Urinary bladder (tissue), 4 donors: Measurements from ENCODE around the gene TNIP1. TPM values are rescaled to one million over a fixed set of nuclear protein-coding genes. Genes with fewer than 3 reads are reported as not detected.
A peak's percentile ranks its signal among the peaks of the same experiment; 100 is the strongest.

Experiments used
- DNase-seq: peaks from one replicate; pipeline ENCODE4 v3.0.0-alpha.2; 2015; ENCODE audit errors: extremely low spot score
- H3K27ac ChIP-seq: one replicate; pipeline ENCODE4 v1.5.1; 2013; ENCODE audit warnings: low read depth, mild to moderate bottlenecking, moderate library complexity
- H3K36me3 ChIP-seq: one replicate; pipeline ENCODE4 v1.6.1; 2013; ENCODE audit warnings: mild to moderate bottlenecking, moderate library complexity; ENCODE audit not compliant: insufficient read depth
- H3K4me1 ChIP-seq: one replicate; pipeline ENCODE4 v1.6.1; 2013; ENCODE audit warnings: mild to moderate bottlenecking, moderate library complexity; ENCODE audit not compliant: insufficient read depth
- H3K4me3 ChIP-seq: one replicate; pipeline ENCODE4 v1.5.1; 2013; ENCODE audit warnings: low read depth, low read length
- WGBS: extraction: QIAGEN DNeasy Blood & Tissue Kit; methylation state at CpG from one replicate; pipeline ENCODE4 v1.1.7; 2013; 5-methylcytosine and 5-hydroxymethylcytosine counted together
- polyA plus RNA-seq: library from polyadenylated mRNA; stranded (reverse); fragments of 200-250 nt; gene quantifications from one replicate; pipeline ENCODE4 v1.2.3, GENCODE V29; 2013
- total RNA-seq: library from RNA; depleted of rRNA; stranded (reverse); fragments of >200 nt; gene quantifications from one replicate; pipeline ENCODE4 v1.2.3, GENCODE V29; 2014
- donor health status: healthy with polysubstance abuse.
- donor health status: healthy.

Gene TNIP1
- total and polyA plus RNA-seq, 2 donors: 32.4 to 69.3 TPM

DNA sequence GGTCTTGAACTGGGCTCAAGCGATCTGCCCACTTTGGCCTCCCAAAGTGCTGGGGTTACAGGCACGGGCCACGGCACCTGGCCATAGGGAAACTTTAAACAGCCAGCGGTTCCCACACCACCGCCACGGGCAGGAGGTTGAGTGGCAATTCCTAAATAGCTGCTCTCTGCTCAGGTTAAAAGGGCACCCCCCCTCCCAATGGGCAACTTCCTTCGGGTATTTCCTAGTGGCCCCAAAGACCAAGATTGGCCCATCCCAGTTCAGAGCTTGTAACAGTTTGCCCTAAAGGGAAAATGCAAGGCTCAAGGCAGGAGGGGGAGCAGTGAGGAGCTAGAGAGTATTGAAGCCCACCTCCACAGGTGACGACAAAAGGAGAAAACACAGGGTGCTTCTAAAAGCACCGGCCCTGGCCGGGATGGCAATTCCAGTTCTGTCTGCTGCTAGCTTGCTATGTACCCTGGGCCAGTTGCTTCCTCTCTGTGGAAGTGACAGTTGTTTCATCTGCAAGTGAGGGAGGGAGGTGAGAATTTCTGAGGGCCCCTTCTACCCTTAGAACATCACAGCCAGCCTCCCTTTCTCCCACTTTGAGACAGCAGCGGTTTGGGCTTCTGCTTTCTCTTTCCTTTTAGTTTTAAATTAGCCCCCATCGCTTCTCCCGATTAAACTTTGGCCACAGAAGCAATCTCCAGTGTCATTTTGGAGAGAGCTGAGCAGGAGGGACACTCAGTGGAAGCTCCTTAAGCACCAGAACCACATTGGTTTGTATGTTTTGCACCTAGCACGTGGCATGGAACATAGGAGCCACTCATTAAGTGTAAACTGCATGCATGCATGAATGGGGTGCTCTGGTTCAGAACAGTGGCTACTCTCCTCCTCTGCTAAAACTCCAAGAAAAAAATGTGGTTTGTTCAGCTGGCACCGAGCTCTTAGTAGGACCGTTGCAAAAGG, 17.3 kb upstream of the TNIP1 start:
- no peak for DNase-seq
- 72% methylated on average over 16 of the region's 16 CpGs for WGBS
- Histone ChIP-seq H3K4me1 (no peaks in the 10 kb centered on the region), H3K36me3 (no peaks in the 10 kb centered on the region), H3K27ac (no peak overlapping the region), H3K4me3 (no peak overlapping the region)

DNA sequence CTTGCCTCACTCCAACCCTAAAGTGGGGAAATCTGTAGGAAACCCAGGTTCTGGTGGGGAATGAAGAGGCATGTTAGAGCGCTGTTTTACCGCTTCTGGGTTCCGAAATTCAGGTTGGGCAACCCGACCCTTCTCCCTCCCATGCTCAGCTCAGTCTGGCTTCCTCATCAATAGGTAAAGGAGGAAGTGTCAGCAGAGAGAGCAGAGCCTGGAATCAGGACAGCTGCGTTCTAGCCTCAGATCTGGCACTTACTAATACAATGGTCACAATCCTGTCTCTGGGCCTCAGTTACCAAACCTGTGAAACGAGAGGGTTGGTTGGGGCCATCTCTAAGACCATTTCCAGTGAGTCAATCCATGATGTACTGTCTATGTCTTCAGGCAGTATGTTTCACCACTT, 16.2 kb upstream of the TNIP1 start:
- no peak for DNase-seq
- no peaks in the 10 kb centered on the region for H3K4me1 ChIP-seq
- 86% methylated on average over 6 of the region's 6 CpGs for WGBS

DNA sequence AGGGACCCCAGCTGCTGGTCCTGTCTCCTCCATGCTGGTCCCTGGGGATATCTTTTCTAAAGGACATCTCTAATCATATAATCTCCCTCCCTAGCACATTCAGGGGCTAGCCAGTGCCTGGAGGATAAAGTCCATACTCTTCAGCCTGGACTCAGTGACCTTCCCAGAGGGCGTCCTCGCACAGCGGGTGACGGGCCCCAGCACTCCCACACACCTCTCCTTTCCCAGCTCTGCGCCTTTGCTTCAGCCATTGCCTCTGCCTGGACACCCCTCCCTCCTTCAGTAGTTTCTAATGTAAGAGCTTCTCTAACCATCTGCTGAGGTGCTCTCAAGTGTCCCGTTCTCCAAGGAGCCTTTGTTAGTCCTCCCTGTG, 15.2 kb upstream of the TNIP1 start:
- DNase-seq: no peak
- WGBS: 77% methylated on average over 6 of the region's 6 CpGs
- no peak overlapping the region for H3K4me3 ChIP-seq
- H3K4me1 ChIP-seq: no peaks in the 10 kb centered on the region
- no peaks in the 10 kb centered on the region for H3K36me3 ChIP-seq
- no peak overlapping the region for H3K27ac ChIP-seq

More for the DNA sequence above, 16.2 kb upstream of the TNIP1 start:
- H3K36me3 ChIP-seq: no peaks in the 10 kb centered on the region
- no peak overlapping the region for H3K4me3 ChIP-seq
- no peak overlapping the region for H3K27ac ChIP-seq

DNA sequence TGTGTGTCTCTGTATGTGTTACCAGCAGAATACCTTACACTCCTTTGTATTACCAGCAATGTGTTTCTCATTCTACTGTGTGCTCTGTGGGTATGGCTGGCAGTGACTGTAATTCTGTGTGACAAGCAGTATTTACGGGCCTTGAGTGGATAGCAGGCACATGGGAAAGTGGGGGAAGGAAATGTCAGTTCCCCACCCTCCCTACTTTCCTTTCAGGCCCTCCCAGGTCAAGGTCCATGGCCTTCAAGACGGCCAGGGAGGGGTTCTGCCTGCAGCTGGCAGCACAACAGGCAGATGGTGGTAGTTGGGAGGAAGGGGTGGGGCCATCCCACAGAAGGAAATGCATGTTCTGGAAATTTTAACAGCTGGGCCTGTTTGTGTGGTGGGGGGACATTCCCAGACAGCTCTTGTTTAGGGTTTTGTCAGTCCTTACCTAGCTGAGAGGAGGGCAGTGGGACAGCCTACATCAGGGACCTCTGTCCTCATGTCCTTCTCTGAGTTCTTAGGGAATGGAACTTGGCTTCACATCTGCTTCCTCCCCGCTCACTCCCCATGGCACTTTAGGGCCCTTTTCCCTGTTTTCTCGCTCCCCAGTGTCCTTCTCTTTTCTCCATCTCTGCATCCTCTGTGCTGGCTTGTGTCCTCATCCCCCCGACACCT, 14.6 kb upstream of the TNIP1 start:
- no peak overlapping the region for H3K4me3 ChIP-seq
- no peak overlapping the region for H3K27ac ChIP-seq
- H3K4me1 ChIP-seq: no peaks in the 10 kb centered on the region
- WGBS: 46% methylated on average over 5 of the region's 5 CpGs
- no peaks in the 10 kb centered on the region for H3K36me3 ChIP-seq
- no peak for DNase-seq

DNA sequence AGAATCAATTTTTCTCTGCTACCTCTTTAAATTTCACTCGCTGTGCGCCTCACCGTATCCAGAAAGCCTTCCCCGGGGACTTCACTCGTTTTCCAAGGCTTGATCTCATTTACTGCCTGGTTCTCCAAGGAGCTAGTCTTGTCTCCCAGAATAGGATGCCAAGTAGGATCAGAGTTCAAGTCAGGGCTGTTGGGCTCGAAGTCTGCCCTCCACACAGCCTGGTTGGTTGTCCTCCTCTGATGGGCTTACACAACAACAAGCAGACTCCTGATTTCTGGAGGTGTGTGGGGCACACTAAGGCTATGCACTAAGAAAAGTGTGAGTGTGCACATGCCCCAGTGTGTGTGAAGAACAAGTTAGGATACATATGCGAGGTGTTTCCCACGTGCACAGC, 14.0 kb upstream of the TNIP1 start:
- WGBS: 36% methylated on average over 8 of the region's 8 CpGs
- H3K36me3 ChIP-seq: no peaks in the 10 kb centered on the region
- no peaks in the 10 kb centered on the region for H3K4me1 ChIP-seq
- DNase-seq: no peak
- H3K4me3 ChIP-seq: no peak overlapping the region
- no peak overlapping the region for H3K27ac ChIP-seq

DNA sequence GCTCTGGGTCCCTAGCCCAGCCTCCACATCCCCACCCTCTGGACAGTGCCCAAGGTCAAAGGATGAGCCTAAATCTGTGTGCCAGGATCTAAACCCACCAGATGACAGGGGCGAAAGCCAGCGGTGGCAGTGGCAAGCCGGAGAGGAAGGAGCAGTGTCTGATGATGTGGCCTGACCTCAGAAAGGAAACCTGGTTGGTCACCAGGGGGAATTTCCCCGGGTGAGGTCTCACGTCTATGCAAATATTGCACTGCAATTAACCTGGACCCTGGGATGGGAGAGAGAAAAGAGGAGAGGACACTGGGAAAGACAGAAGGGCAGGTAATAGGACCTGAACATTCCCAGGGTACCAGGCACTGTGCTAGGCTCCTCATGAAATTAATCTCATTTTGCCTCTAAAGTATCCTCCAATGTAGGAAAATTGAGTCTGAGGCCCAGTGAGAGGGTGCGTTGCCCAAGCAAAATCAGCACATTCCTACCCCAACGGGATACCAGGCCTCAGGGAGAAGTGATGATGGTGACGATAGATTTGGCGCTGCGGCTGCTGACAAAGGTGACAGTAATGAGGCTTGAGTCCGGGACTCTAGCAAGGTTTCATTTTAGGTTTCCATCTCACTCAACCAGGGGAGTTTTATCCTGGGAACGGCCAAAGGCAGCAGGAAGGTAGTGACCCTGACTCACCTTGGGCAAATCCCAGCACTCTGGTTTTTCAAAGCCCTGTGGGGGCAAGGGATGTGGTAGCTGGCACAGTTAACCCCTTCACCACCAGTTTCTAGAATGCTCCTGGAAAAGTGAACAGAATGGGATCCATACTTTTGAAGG, 13.4 kb upstream of the TNIP1 start:
- H3K4me1 ChIP-seq: no peaks in the 10 kb centered on the region
- H3K27ac ChIP-seq: peak overlapping the region; percentile 78
- H3K4me3 ChIP-seq: no peak overlapping the region
- DNase-seq: no peak
- 52% methylated on average over 12 of the region's 12 CpGs for whole genome bisulfite sequencing
- H3K36me3 ChIP-seq: no peaks in the 10 kb centered on the region

DNA sequence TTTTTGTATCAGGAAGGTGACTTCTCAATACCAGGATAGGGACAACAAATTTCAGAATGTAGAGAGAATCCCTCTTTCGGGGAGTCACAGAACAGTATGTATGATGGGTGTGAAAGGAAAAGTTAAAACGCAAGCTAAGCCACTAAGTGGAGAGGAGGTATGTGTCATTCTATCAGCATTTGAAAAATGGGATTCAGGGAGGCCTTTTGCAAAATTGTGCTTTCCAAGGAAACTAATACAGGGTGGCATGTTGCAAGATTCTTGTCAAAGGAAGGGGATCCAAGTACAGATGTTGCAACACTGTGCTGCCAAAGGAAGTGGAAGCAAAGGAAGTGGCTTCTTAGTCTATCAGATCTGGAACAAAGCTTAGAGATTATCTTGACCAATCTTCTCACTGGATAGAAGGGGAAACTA, 12.6 kb upstream of the TNIP1 start:
- Histone ChIP-seq H3K27ac (peak overlapping the region; percentile 78), H3K4me1 (no peaks in the 10 kb centered on the region), H3K4me3 (no peak overlapping the region), H3K36me3 (no peaks in the 10 kb centered on the region)
- WGBS: 35% methylated on average over 2 of the region's 2 CpGs
- no peak for DNase-seq

DNA sequence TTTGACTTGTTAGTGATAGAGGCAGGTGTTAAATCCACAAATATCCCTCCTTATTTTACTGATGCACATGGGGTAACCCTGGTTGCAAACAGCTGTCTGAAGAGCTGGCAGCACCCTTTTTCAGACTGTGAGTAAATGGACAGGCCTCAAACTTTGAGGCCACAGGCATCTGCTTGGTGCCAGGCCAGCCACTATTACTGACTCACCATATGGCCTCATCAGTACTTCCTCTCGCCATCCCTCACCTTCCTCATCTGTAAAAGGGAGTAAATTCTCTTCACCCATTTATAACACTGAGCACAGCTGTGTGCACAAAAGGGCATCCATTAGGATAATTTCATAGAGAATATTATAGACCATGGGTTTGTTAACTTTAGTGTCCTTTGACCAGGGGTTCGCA, 11.9 kb upstream of the TNIP1 start:
- Histone ChIP-seq H3K4me3 (no peak overlapping the region), H3K27ac (no peak overlapping the region), H3K4me1 (no peaks in the 10 kb centered on the region), H3K36me3 (no peaks in the 10 kb centered on the region)
- DNase-seq: no peak
- 86% methylated on average over 2 of the region's 2 CpGs for WGBS

DNA sequence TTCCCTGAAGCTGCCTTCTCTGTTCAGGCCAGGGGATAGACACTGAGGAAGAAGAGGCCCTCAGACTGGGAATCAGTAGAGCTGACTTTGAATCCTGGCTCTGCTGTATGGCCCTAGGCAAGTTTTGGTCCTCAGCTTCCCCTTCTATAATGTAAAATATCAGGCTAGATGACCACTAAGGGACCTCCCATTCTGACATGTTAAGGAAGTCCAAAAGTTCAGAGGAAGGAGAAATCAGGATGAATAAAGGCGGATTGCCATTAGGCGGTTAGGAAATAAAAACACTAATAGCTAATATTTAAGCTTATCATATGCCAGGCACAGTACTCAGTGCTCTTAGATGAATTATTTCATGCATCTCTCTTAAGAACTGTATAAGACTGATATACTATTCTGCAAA, 8.9 kb upstream of the TNIP1 start:
- H3K27ac ChIP-seq: no peak overlapping the region
- no peaks in the 10 kb centered on the region for H3K36me3 ChIP-seq
- H3K4me3 ChIP-seq: no peak overlapping the region
- WGBS: 61% methylated on average over 2 of the region's 2 CpGs
- no peaks in the 10 kb centered on the region for H3K4me1 ChIP-seq
- no peak for DNase-seq

DNA sequence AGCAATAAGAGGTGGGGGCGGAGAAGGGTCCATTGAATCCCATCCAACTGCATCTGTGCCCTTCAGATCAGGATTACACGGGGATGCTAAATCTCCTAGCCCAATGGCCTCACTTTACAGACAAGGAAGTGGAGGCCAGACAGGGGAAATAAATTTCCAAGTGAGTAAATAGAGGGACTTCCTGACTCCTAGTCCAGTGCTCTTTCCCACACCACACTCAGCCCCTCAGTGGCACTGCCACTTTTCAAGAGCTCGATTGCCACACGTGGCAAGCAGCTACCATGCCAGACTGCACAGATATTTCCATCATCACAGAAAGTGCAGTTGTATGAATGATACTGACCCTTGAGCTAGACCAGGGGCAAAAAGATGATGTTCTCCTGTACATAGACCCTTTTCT, 8.2 kb upstream of the TNIP1 start:
- 73% methylated on average over 4 of the region's 4 CpGs for WGBS
- no peak for DNase-seq
- no peak overlapping the region for H3K4me3 ChIP-seq

DNA sequence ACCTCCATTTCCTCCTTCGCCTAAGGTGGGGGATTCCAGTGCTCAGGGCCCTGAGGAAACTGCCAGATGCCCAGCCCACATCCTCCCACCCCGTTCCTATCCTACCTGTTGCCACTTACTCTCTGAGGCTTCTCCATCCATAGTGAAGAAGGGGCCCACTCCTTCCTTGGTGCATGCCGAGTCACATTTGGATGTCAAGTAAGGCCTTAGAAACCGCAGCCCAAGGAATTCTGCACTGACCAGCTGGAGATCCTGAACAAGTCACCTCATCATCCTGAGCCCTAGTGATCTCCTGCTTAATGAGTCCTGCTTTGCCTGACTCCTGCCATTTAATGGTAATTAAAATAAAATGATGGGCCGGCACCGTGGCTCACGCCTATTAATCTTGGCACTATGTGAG, 6.7 kb upstream of the TNIP1 start:
- WGBS: 93% methylated on average over 7 of the region's 7 CpGs
- no peak for DNase-seq

More for the DNA sequence above, 8.2 kb upstream of the TNIP1 start:
- Histone ChIP-seq H3K4me1 (no peaks in the 10 kb centered on the region), H3K36me3 (no peaks in the 10 kb centered on the region), H3K27ac (no peak overlapping the region)

DNA sequence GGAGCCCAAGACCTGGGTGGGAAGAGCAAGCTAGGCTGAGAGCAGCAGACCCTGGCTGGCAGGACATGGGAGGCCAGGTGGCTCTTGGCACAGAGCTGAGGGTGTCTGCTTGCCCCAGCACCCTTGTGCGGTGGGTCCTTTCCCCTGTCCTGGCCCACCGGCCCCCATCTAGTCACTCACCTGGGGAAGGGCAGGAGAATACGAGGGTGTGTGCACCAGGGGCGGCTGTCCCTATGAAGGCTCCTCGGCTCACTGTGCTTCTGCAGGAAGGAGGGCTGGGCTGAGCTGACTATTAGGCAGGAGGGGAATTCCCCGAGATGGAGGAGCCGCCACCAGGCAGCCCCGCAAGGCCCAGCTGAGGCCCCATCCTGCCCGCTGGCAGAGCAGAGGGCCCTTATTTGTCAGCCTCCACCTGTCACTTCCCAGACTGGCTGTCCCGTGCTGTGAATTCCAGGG, 6.1 kb upstream of the TNIP1 start:
- Histone ChIP-seq H3K36me3 (no peaks in the 10 kb centered on the region), H3K4me1 (no peaks in the 10 kb centered on the region), H3K27ac (no peak overlapping the region), H3K4me3 (no peak overlapping the region)
- 70% methylated on average over 10 of the region's 10 CpGs for WGBS
- no peak for DNase-seq

More for the DNA sequence above, 6.7 kb upstream of the TNIP1 start:
- Histone ChIP-seq H3K36me3 (no peaks in the 10 kb centered on the region), H3K4me3 (no peak overlapping the region), H3K4me1 (no peaks in the 10 kb centered on the region), H3K27ac (no peak overlapping the region)

DNA sequence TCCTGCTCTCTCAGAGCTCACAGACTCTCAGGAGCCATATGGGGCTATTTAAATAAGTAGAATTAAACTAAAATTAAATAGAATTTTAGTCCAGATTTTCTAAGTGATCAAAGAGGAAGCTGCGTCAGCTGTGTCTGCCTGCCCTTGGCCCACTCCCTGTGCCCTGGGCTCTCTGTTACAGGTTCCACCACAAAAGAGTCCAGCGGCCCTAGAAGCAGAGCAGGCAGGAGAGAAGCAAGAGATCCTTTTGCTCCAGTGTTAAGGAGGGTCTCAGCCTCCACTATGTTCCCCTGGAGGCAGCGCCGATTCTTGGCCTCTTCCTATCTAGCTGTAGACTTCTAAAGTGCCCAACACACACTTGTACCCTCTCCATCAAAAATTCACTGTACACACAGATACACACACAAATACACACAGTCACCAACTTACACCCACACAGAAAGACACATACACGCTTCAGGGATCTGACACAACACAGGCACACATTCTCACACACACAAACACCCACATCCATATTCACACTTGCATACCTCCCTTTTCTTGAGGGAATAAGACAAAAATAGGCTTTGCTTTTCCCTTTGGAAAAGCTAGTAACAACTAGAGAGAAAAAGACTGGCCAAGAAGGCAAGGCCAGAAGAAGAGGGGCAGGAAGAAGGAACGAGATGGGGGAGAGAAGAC, 5.5 kb upstream of the TNIP1 start:
- DNase-seq: no peak
- H3K27ac ChIP-seq: no peak overlapping the region
- 82% methylated on average over 6 of the region's 6 CpGs for WGBS
- H3K4me1 ChIP-seq: no peaks in the 10 kb centered on the region
- H3K4me3 ChIP-seq: no peak overlapping the region
- no peaks in the 10 kb centered on the region for H3K36me3 ChIP-seq
